ENCODE measurements around the gene GCNT2.
A peak's percentile ranks its signal among the peaks of the same experiment; 100 is the strongest.
"Not testable (repeated sequence)": the region's sequence is repeated elsewhere in the genome, so short reads cannot be mapped to it uniquely, and the experiment has no call there.

Gene GCNT2

DNA sequence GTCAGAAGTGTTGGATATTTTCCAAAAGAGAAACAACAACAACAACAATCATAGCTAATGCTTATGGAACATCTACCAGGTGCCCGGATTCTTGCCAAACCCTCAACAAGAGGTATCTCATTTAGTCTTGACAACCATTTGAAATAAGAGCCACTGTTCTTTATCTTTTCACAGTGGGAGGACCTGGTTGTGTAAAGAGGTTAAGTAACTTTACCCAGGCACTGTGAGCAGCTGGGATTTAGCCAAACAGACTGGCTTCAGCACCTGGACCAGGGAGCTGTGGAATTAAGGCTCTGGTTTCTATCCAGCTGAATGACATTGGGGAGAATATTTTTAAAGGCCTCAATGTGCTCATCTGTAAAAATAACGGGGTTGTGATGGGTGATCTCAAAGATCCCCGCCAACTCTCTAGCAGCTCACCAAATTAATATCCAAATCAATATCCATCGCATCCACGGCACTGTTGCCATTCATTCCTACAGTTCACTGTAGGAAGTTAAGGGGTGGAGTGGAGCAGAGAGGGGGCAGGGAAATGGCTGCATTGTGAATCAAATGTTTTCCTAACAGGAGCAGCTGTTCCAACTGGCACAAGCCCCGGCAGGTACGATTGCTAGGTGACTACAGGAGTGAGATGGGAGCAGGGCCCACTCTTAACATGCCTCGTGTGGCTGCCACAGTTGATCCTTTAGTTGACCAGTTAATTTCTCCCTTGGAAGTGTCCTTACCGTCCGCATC, 61.8 kb downstream of the GCNT2 start:
- no peak for DNase-seq

DNA sequence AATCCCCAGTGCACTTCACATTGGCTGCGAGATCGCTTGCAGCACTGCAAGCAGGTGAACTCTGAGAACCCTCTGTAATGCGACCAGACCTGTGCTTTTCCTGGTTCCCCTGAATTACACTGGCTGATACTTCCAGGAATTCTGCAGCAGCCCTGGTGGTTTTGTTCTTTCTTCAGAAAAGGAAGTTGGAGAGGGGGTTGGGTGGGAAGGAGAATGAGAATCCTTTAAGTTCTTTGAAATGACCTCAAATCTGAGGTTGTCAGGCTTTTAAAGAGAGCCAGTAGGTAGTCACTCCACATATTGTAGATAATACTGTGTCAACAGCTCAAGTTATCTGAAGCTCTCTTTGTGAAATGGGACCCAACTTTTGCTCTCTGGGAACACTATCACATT, 62.4 kb downstream of the GCNT2 start:
- DNase-seq: no peak

DNA sequence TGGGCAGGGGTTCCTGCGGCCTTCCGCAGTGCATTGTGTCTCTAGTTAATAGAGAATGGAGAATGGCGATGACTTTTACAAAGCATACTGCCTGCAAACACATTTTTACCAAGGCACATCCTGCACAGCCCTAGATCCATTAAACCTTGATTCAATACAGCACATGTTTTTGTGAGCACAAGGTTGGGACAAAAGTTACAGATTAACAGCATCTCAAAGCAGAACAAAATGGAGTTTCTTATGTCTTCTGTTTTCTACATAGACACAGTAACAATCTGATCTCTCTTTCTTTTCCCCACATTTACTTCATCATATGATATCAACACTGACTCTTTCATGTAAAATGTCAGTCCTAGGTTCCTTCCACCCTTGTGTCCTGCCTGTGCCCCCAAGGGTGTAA, 63.5 kb downstream of the GCNT2 start:
- DNase-seq: no peak

GRCh38 chr6:10585209-10585845, 64.2 kb downstream of the GCNT2 start:
- no peak for DNase-seq

DNA sequence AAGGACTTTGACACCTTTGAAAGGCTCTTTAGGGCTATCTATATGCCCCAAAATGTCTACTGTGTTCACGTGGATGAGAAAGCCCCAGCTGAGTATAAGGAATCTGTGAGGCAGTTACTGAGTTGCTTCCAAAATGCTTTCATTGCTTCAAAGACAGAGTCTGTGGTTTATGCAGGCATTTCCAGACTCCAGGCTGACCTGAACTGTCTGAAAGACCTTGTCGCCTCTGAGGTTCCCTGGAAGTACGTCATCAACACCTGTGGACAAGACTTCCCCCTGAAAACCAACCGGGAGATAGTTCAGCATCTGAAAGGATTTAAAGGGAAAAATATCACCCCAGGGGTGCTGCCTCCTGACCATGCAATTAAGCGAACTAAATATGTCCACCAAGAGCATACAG, 65.2 kb downstream of the GCNT2 start:
- no peak for DNase-seq

DNA sequence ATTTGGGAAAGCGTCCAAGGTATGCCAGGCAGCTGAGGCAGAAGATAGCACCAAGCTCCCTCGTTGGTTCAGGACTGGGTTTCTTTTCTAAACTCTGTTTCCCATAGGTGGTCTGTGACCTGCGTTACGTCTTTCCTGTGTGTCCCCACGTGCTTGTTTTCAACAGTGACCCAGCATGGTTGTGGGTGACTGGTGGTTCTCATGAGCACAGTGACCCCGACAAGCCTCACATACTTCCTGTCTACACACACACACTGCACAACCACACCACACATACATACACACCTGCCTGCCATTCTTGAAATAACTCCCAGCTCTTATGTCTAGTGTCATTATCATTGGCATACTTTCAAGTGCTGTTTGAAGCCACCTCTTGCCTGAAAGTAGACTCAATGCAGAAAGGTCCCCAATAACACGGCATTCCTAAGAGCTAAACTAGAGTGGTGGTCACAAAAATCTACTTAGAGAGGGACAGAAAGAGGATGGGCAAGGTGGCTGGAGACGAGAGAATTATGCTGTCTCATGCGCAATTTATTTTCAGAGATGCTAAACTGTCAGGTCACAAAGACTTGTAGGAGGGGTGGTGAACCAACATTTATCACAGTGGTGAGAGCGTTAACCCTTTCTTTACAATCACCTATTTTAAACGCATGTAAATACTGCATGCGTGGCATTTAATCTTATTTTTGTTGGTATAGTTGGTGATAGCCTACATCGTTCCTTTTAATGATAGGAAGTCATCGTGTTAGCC, 66.7 kb downstream of the GCNT2 start:
- DNase-seq: no peak

DNA sequence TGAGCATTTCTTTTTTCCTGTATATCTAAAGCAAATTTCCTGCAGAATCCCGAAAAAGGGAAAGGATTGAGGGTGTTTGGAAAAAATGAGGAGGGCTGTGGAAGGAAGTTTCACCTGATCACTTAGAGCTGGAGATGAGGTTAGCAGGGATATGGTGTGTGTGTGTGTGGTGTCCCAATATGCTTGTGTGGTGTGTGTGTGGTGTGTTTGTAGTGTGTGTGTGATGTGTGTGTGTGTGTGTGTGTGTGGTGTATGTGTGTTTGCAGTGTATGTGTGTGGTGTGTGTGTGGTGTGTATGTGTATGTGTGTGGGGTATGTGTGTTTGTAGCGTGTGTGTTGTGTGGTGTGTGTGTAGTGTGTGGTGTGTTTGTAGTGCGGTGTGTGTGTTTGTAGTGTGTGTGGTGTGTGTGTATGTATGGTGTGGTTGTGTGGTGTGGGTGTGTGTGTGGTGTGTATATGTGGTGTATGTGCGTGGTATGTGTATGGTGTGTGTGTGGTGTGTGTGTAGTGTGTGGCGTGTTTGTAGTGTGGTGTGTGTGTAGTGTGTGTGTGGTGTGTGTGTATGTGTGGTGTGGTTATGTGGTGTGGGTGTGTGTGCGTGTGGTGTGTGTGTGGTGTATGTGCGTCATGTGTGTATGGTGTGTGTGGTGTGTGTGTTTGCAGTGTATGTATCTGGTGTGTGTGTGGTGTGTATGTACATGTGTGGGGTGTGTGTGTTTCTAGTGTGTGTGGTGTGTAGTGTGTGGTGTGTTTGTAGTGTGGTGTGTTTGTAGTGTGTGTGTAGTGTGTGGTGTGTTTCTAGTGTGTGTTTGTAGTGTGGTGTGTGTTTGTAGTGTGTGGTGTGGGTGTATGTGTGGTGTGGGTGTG, 67.6 kb downstream of the GCNT2 start:
- no peak for DNase-seq

GRCh38 chr6:10589429-10589727, 68.2 kb downstream of the GCNT2 start:
- DNase-seq: no peak

- DNase-seq: no peak
Measured at GRCh38 chr6:10589983-10590382, 68.8 kb downstream of the GCNT2 start.

DNA sequence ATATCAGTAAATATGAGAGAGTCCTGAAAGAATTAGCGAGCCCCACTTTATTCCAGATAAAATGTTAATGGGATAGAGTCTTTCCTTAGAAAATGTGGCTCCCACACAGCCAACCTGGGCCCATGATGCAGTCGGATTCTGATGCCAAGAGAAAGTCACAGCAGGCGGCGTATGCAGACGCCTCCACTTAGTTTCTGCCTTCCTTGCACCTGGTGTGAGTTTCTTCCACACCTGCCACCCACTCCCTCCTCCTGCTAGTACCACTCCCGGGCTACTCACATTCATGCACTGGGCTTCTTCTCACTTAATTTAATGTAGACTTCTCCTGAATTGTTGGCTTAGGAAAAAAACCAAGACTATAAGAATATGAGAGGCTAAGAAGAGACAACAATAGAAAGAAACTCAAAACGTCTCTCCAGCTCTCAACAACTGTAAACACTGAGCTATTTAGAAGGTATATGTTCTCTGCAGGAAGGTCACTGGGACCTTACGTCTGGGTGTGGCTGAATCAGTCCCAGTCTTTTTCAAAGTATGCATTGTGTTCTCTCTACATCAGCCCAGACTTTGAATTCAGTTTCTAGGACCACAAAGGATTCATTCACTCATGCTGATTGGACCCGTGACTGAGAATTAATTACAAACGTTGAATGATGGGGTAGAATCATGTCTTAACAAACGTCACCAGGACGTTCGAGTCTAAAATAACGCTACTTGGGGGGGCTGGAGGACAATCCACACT, 70.4 kb downstream of the GCNT2 start:
- DNase-seq: no peak

DNA sequence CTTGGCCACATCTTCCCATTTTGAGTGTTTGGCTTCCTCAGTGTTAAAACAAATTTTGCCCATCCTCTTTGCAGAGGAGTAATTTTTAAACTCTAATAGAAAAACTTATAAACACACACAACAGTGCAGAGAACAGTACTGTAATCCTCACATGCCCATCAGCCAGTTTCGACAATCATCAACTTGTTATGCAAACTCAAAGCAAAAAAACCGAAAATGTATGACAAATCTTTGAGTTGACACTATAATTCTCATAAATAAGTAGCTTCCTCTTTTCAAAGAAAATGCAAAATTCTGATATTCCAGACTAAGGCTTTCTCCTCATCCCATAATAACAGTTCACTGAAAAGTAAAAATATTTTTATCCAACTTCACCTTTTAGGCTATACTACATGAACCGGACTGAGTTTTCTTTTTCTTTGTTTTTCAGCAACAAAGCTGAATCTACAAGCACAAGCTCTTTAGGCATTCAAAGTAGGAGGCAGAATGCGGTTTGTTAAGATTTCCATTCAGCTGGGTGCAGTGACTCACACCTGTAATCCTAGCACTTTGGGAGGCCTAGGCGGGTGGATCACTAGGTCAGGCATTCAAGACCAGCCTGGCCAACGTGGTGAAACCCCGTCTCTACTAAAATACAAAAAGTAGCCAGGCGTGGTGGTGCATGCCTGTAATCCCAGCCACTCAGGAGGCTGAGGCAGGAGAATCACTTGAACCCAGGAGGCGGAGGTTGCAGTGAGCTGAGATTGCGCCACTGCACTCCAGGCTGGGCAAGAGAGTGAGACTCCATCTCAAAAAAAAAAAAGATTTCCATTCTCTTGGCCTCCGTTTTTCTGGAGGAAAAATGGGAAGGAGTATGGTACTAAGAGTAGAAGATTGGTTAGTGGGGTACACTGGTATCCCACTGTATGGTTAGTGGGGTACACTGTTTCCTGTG, 74.8 kb downstream of the GCNT2 start:
- DNase-seq: no peak

DNA sequence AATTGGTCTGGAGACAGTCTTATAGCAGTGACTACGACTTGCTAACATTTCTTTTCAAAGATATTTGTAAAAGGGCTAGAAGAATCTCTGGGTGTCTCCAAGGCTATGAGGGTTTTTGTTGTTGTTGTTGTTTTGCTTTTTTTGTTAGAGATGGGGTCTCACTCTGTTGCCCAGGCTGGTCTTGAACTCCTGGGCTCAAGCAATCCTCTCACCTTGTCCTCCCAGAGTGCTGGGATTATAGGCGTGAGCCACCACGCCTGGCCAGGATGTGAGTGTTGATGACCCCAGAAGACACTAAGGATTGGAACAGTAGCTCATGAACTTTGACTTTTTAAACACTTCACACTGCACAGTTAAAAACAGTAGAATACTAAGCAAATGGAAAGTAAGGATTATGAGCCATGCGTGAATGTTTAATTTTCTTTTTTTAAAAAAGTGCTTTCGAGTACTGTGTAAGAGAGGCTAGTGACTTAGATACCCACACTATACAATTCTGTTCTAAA, 76.4 kb downstream of the GCNT2 start:
- no peak for DNase-seq

DNA sequence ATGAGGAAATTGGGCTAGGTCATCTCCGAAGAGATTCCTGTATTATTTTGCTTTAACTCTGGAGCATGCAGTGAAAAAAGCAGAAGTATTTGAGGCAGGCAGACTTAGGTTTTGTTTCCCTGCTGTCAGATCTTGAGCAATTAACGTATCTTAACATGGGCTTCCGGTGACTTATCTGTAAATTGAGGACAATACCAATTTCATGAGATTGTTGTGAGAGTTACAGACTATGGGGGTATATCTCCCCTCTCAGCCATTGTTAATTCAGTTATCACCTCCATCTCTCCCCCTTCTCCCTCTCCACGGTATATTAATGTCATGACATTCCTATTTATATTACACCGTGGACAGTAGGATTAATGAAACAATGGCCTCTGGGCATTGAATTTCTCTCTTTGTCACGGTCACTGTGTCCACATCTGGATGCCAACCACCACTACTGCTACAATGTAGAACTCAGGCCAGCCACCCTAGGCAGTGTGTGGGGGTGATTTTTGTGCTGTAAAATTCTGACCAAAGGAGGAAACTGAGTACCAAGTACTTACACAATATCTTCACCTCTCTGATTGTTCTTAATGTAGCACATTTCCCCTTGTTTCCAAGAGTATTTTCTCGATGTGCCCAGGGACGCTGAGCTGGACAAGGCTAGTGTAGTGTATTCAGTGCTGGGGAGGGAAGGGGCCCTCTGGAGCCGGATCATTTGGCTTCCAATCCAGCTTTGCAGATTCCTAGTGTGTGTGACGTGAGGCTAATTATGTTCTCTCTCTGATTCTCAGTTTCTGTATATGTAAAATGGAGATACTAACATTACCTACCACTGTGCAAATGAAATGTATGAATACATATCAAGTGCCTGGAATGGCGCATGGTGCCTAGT, 77.2 kb downstream of the GCNT2 start:
- no peak for DNase-seq

- no peak for DNase-seq
Measured at GRCh38 chr6:10599046-10599445, 77.9 kb downstream of the GCNT2 start.

DNA sequence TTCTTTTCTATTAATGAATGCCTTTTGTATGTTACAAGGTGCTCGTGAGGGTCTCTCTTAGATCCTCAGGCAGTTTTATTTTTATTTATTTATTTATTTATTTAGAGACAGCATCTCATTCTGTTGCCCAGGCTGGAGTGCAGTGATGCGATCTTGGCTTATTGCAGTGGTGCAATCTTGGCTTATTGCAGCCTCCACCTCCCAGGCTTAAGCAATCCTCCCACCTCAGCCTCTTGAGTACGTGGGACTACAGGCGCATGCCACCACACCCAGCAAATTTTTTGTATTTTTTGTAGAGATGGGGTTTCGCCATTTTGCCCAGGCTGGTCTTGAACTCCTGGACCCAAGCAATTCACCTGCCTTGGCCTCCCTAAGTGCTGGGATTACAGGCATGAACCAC, 79.5 kb downstream of the GCNT2 start:
- DNase-seq: not testable (repeated sequence)

DNA sequence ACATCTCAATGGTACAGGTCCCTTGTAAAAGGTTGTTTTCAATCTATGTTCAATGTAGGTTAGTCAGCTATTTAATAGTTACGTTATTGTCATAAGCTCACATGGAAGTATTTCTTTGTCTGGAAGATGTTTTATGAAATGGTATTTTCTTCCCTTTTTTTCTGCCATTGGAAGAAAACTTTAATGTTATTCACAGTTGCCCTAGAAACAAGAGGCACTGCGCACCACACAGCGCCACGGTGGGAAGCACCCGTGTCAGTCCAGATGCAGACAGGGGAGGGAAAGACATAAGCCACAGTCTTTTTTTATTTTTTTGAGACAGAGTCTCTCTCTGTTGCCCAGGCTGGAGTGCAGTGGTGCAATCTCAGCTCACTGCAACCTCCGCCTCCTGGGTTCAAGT, 82.1 kb downstream of the GCNT2 start:
- DNase-seq: no peak

DNA sequence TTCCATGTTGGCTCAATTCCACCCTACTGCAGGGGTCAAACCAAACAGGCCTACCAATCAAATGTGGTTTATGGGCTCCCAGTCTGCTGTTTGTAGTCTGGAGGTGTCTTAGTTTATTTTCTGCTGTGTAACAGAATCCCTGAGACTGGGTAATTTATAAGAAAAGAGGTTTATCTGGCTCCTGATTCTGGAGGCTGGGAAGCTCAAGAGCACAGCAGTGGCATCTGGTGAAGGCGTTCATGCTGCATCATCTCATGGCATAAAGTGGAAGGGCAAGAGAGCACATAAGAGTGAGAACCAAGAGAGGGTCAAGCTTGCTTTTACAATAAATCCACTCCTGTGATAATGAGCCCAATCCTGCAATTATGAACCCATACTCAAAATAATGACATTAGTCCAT, 87.9 kb downstream of the GCNT2 start:
- DNase-seq: no peak

- no peak for DNase-seq
Measured at GRCh38 chr6:10610289-10610688, 89.1 kb downstream of the GCNT2 start.

DNA sequence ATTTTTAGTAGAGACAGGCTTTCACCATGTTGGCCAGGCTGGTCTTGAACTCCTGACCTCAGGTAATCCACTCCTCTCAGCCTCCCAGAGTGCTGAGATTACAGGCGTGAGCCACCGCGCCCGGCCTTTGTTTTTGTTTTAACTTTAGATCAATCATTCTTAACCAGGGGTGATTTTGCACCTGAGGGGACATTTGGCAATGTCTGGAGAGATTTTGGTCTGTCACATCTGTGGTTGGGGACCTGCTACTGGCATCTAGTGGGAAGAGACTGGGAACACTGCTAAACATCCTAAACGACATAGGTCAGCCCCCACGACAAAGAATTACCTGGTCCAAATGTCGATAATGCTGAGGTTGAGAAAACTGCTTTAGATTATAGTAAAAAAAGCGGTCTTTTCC, 91.0 kb downstream of the GCNT2 start:
- no peak for DNase-seq

- peak; percentile 5 for DNase-seq
Measured at GRCh38 chr6:10613077-10613476, 91.9 kb downstream of the GCNT2 start.

Data from fibroblast of skin of scalp (primary cell).